Gastrocnemius medialis (tissue), 4 donors: ENCODE results near the gene ERCC2. TPM values are rescaled to one million over a fixed set of nuclear protein-coding genes. Genes with fewer than 3 reads are reported as not detected.
"Not testable (repeated sequence)": the region's sequence is repeated elsewhere in the genome, so short reads cannot be mapped to it uniquely, and the experiment has no call there.

Source experiments
- ATAC-seq, 2 donors: fragments of 150-250 bp; one replicate each; pipeline ENCODE4 v1.9.1; 2016
- DNase-seq, 2 donors: peaks; one replicate each; pipeline ENCODE4 v3.0.0-alpha.2; 2019
- H3K27ac ChIP-seq, 4 donors: fragments of 200-600 bp; sonication (generic); 1 replicate in 1 of 4; 2 replicates in 3 of 4; pipeline ENCODE4 v1.5.1; 2016 to 2018; ENCODE audit warnings: mild to moderate bottlenecking in 2 of 4, moderate library complexity in 1 of 4
- H3K27me3 ChIP-seq, 3 donors: fragments of 200-600 bp; sonication (generic) in 2 of 3; 1 replicate in 1 of 3; 2 replicates in 2 of 3; pipeline versions ENCODE4 v1.5.1 to v1.6.0; 2016 to 2019; ENCODE audit warnings: mild to moderate bottlenecking in 1 of 3, moderate library complexity in 1 of 3
- H3K36me3 ChIP-seq, 2 donors: fragments of 200-600 bp; sonication (generic) in 1 of 2; one replicate each; pipeline ENCODE4 v1.5.1; 2017 to 2018
- H3K4me1 ChIP-seq, 2 donors: fragments of 200-600 bp; sonication (generic) in 1 of 2; one replicate each; pipeline ENCODE4 v1.5.1; 2016 to 2017; ENCODE audit warnings: mild to moderate bottlenecking in 2 of 2
- H3K4me3 ChIP-seq, 4 donors: fragments of 200-600 bp; sonication (generic) in 3 of 4; 1 replicate in 1 of 4; 2 replicates in 3 of 4; pipeline ENCODE4 v1.5.1; 2016 to 2019; ENCODE audit warnings: mild to moderate bottlenecking in 2 of 4
- H3K9me3 ChIP-seq, 3 donors: fragments of 200-600 bp; sonication (generic) in 2 of 3; 1 replicate in 1 of 3; 2 replicates in 2 of 3; pipeline ENCODE4 v1.5.1; 2016 to 2019
- POLR2A ChIP-seq, 2 donors: fragments of 450-650 bp; IDR thresholded peaks; one replicate each; pipeline ENCODE4 v1.6.1; 2017; ENCODE audit warnings: antibody characterized with exemption in 2 of 2, mild to moderate bottlenecking in 2 of 2, moderate library complexity in 2 of 2
- in situ Hi-C, 4 donors: fragments of 200-750 bp; cut with MboI; loops; one replicate each; pipeline versions ENCODE4 v1.15.0 to v1.8.0; 2017; ENCODE audit warnings: low sequenced_read_pairs in 4 of 4
- intact Hi-C: fragments of 100-400 bp; cut with DNase I; formaldehyde crosslinking; loops from one replicate; pipeline ENCODE4 v1.15.1; 2023; ENCODE audit warnings: low total_unique reads
- total RNA-seq, 4 donors: library from RNA; depleted of rRNA; stranded (reverse); fragments of >200 nt; gene quantifications; one replicate each; pipeline versions ENCODE4 v1.1.0 to v1.2.3, GENCODE V29; 2016
- TF ChIP-seq, protein P1 (sequence below), 5 experiments: fragments of 450-650 bp in 3 of 5; fragments of 200-600 bp in 2 of 5; sonication (generic) in 2 of 5; IDR thresholded peaks in 4 of 5; conservative IDR thresholded peaks in 1 of 5; 1 replicate in 4 of 5; 2 replicates in 1 of 5; pipeline ENCODE4 v1.5.1; 2016 to 2019; ENCODE audit warnings: antibody characterized with exemption in 5 of 5, mild to moderate bottlenecking in 3 of 5, moderate library complexity in 3 of 5

The ERCC2 gene
- total RNA-seq, 4 donors from 2014 or later, result 4.8 to 8.9 (median 7.2) TPM

- peak within 1 kb of the TSS in 2 of 4 donors; percentile 18 to 31 for H3K4me3 ChIP-seq
- no peak for DNase-seq
- no peak for ATAC-seq
- in situ Hi-C loops (no loop called here), intact Hi-C loops (no loop called here)
- no peaks in the 10 kb centered on the region for H3K9me3 ChIP-seq
- H3K4me1 ChIP-seq, result peaks cover 4 to 6% of the 10 kb centered on the region in 2 donors
- no peaks in the 10 kb centered on the region for H3K36me3 ChIP-seq
- H3K27ac ChIP-seq, result no peak within 1 kb of the TSS
- TF ChIP-seq POLR2A (IDR thresholded peaks at IDR 0.05), result no peak
- TF ChIP-seq, protein P1, sequence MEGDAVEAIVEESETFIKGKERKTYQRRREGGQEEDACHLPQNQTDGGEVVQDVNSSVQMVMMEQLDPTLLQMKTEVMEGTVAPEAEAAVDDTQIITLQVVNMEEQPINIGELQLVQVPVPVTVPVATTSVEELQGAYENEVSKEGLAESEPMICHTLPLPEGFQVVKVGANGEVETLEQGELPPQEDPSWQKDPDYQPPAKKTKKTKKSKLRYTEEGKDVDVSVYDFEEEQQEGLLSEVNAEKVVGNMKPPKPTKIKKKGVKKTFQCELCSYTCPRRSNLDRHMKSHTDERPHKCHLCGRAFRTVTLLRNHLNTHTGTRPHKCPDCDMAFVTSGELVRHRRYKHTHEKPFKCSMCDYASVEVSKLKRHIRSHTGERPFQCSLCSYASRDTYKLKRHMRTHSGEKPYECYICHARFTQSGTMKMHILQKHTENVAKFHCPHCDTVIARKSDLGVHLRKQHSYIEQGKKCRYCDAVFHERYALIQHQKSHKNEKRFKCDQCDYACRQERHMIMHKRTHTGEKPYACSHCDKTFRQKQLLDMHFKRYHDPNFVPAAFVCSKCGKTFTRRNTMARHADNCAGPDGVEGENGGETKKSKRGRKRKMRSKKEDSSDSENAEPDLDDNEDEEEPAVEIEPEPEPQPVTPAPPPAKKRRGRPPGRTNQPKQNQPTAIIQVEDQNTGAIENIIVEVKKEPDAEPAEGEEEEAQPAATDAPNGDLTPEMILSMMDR (IDR thresholded peaks at IDR 0.05 in 4 of 5, conservative IDR thresholded peaks at IDR 0.05 in 1 of 5), result no peak
- peaks cover 3 to 18% (median 17%) of the 10 kb centered on the region in 3 donors for H3K27me3 ChIP-seq
These were observed 30.0 kb downstream of the ERCC2 start, which contains the start of gene KLC3 for GRCh38 chr19:45340232-45340898. TSS of gene KLC3 (plus strand) at chr19:45340750. CDS start at chr19:45345542, 4,792 bp downstream.

DNA sequence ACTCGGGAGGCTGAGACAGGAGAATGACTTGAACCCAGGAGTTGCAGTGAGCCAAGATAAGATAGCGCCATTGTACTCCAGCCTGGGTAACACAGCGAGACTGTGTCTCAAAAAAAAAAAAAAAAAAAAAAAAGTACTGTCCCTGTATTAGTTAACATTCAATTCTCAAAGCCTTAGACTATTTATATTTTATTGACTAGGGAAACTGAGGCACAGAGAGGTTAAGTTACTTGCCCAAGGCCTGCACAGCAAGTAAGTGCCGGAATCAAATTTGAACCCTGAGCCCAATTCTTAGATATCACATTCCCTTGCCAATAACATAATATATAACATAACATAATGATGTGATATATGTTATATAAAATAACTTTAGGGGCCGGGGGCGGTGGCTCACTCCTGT, 30.7 kb downstream of the ERCC2 start:
- in situ Hi-C loops (loop anchor here in 2 of 4 donors (5.0 kb wide), 2 partner anchors 87 to 92 kb away; partner anchors contain the start of genes EXOC3L2 (in 1 of the 2) and MARK4 (in 1 of the 2)), intact Hi-C loops (loop anchor here (2.0 to 5.0 kb wide), 2 partner anchors 37 to 177 kb away; no protein-coding TSS in a partner anchor)
- no peak for ATAC-seq
- H3K4me1 ChIP-seq, result peaks cover 4 to 6% of the 10 kb centered on the region in 2 donors
- TF ChIP-seq POLR2A (IDR thresholded peaks at IDR 0.05), result no peak
- TF ChIP-seq, protein P1 (IDR thresholded peaks at IDR 0.05 in 4 of 5, conservative IDR thresholded peaks at IDR 0.05 in 1 of 5), result no peak
- DNase-seq, result no peak
- H3K27me3 ChIP-seq, result peaks cover 3 to 17% (median 15%) of the 10 kb centered on the region in 3 donors
- H3K9me3 ChIP-seq, result no peaks in the 10 kb centered on the region
- no peak overlapping the region for H3K4me3 ChIP-seq
- H3K27ac ChIP-seq, result no peak overlapping the region
- H3K36me3 ChIP-seq, result no peaks in the 10 kb centered on the region

GRCh38 chr19:45336696-45337251, 33.6 kb downstream of the ERCC2 start:
- H3K4me1 ChIP-seq, result peaks cover 4 to 6% of the 10 kb centered on the region in 2 donors
- H3K4me3 ChIP-seq, result no peak overlapping the region
- DNase-seq (no peak), ATAC-seq (no peak)
- H3K27me3 ChIP-seq, result peaks cover 3 to 17% (median 15%) of the 10 kb centered on the region in 3 donors
- in situ Hi-C loops (loop anchor here in 2 of 4 donors (5.0 kb wide), 2 partner anchors 84 to 89 kb away; partner anchors contain the start of genes EXOC3L2 (in 1 of the 2) and MARK4 (in 1 of the 2)), intact Hi-C loops (loop anchor here (5.0 kb wide), 1 partner anchor 34 kb away; no protein-coding TSS in a partner anchor)
- no peaks in the 10 kb centered on the region for H3K36me3 ChIP-seq
- no peak overlapping the region for H3K27ac ChIP-seq
- TF ChIP-seq POLR2A (IDR thresholded peaks at IDR 0.05), result no peak
- TF ChIP-seq, protein P1 (IDR thresholded peaks at IDR 0.05 in 4 of 5, conservative IDR thresholded peaks at IDR 0.05 in 1 of 5), result no peak
- H3K9me3 ChIP-seq, result no peaks in the 10 kb centered on the region

GRCh38 chr19:45334881-45335280, 35.5 kb downstream of the ERCC2 start:
- not testable (repeated sequence) for H3K9me3 ChIP-seq, H3K27me3 ChIP-seq, ATAC-seq, H3K4me3 ChIP-seq, H3K36me3 ChIP-seq, H3K4me1 ChIP-seq, DNase-seq
- intact Hi-C loops, result loop anchor here (5.0 kb wide), 1 partner anchor 33 kb away; no protein-coding TSS in a partner anchor
- peak overlapping the region in 1 of 4 donors; percentile 38 for H3K27ac ChIP-seq
- in situ Hi-C loops, result loop anchor here in 2 of 4 donors (5.0 kb wide), 2 partner anchors 83 to 88 kb away; partner anchors contain the start of genes EXOC3L2 (in 1 of the 2) and MARK4 (in 1 of the 2)
